HG03521 (cell line): ENCODE measurements around the gene CHST10.
"Not testable (repeated sequence)": the region's sequence is repeated elsewhere in the genome, so short reads cannot be mapped to it uniquely, and the experiment has no call there.

Experiments used
- ATAC-seq: cut with Tn5 transposase; IDR thresholded peaks from one replicate; pipeline ENCODE4 v1.9.1; 2021; ENCODE audit warnings: mild to moderate bottlenecking, moderate library complexity; ENCODE audit not compliant: unreplicated experiment

CHST10 gene

GRCh38 chr2:100395532-100396350 lies 21.7 kb downstream of the CHST10 start:
- no peak for ATAC-seq

GRCh38 chr2:100394111-100394641 lies 23.3 kb downstream of the CHST10 start:
- peak; percentile 36 for ATAC-seq

DNA sequence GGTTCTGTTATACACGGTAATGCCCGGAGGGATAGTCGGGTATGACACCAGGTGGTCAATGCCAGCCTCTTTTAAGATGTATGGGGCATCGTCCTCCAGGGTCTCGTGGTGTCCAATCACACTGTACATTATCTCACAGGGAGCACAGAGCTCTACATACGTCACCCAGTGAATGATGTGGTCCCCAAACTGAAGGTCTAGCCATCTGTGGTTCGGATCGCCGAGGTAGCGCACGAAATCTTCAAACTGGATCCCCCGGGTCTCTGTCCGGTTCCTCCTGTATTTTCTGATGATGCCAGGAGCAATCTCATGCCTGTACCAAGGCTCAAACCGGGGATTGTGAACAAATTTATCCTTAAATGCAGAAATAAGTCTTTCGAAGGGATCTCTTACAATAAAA lies 24.1 kb downstream of the CHST10 start:
- no peak for ATAC-seq

GRCh38 chr2:100392715-100393114 lies 24.8 kb downstream of the CHST10 start:
- no peak for ATAC-seq

GRCh38 chr2:100391735-100392515 lies 25.5 kb downstream of the CHST10 start:
- no peak for ATAC-seq

GRCh38 chr2:100390001-100390940 lies 27.2 kb downstream of the CHST10 start:
- no peak for ATAC-seq

- no peak for ATAC-seq
These were observed 28.8 kb downstream of the CHST10 start for GRCh38 chr2:100388703-100389102.

DNA sequence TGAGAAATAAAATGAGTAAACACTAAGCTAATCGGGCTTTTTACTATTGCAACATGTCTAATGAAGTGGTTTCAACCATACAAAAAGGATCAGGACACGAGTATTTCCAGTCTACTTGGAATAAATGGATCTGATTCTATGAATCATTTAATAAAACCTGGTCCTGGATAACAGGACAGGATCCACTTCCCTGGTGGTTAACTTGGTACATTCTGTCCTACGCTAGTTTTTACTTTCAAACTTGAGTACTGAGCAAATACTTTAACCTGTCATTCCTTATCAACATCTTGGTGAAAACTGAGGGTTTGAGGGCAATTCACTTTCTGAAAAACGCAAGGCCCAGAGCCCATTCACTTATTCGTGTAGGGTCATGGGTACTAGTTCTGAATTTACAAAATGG lies 33.5 kb downstream of the CHST10 start:
- no peak for ATAC-seq

DNA sequence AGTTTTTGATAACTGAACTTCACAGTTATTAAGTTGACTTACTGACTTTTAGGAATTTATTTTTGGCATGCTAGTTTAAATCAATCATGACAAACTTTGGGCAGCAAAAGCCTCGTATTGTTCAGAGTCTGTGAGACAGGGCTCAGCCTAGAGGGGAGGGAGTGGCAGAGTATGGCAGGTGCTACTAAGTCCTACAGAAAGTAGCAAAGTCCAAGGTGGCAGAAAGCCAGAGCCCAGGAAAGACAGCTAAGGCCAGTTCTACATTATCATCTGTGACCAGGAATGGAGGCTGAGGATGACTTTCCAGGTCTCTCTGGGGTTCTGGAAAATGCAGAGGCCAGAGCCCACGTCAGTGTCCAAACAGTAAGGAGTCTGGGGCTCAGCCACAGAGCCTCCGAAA lies 34.2 kb downstream of the CHST10 start:
- no peak for ATAC-seq

DNA sequence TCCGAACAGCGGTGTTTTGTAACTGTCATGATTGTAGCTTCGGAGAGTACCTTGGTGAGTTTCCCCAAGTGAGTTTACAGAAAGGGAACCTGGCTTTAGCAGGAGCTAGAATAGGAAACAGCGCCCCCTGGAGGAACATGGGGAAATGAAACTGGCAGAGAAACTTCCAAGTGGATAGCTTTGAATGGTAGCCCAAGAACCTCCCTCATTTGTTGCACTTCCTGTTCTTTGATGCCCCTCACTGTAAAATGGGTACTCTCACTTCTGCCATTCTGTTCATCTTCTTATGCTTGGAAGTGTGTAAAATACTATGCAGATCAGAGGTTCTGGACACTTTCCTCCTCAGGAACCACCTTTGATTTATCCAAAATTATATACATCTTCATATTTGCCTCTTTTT lies 36.2 kb downstream of the CHST10 start:
- no peak for ATAC-seq

DNA sequence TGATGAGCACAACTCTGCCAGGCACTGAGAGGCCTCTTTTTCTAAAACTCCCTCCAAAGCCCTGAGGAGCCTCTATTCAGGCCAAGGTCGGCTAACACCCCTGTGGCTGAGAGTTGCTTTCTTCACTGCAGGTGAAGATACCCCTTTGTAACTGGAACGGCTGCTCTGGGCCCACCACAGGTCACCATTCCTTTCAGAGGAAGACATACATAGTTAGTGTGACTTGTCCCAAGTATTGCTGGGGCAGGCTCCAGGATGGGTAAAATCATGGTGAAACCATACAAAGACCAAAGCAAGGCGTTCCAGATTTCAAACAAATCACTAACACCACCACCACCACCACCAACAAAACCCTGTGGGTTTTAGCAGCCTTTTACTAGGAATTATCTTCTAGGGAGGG lies 36.8 kb downstream of the CHST10 start:
- no peak for ATAC-seq

GRCh38 chr2:100376836-100377235 lies 40.6 kb downstream of the CHST10 start:
- ATAC-seq = no peak

GRCh38 chr2:100367163-100367562 lies 50.3 kb downstream of the CHST10 start:
- no peak for ATAC-seq

DNA sequence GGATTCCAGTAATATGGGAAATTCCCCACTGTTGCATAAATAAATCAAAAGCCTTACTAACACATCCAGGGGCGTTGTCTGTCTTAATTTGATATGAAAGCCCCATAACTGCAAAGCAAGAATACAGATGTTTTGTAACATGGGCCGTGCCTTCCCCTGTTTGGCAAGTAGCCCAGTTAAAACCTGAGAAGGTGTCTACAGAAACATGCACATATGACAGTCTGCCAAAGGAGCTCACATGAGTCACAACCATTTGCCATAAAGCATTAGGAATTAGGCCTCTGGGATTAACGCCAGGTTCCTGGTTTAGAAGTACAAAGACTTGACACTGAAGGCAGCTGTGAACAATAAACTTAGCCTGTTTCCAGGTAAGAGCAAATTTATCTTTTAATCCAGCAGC lies 52.0 kb downstream of the CHST10 start:
- no peak for ATAC-seq

DNA sequence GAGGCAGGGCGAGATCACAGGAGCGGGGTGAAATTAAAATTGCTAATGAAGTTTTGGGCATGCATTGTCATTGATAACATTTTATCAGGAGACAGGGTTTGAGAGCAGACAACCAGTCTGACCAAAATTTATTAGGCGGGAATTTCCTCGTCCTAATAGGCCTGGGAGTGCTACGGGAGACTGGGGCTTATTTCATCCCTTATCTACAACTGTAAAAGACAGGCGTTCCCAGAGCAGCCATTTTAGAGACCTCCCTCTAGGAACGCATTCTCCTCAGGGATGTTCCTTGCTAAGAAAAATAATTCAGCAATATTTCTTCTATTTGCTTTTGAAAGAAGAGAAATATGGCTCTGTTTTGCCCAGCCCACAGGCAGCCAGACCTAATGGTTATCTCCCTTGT lies 55.2 kb downstream of the CHST10 start:
- ATAC-seq = not testable (repeated sequence)

DNA sequence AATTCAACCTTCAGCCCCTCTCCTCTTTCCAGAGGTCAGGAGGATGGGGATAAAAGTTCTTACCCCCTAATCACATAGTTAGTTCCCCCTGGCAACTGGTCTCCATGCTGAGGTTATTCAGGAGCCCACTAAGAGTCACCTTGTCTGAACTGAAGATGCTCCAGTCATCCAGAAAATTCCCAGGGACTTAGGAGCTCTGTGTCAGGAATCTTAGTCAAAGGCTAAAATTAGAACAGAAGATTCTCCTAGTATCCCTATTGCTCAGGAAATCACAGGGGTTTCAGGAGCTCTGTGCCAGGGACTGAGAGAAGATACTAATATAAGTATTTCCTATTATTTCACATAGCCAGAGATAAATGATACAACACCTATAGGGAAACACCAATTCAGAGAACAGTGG lies 57.9 kb downstream of the CHST10 start:
- no peak for ATAC-seq

DNA sequence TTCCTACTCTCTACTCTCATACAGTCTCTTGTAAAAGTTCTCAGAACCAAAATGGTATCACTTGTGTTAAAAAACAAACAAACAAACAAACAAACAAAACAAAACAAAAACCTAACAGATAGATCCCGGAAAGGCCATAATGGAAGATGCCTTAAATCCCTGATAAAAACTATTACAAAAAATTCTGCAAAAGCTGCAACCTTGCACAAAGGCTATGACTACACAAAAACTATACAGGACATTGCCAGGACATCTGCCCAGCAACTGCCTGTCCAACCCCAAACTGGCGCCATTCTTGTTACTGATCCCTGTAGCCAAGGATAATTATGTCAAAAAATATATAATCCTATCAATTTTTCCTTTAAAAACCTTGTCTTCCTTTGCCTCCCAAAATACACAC lies 58.9 kb downstream of the CHST10 start:
- ATAC-seq = no peak

- ATAC-seq = no peak
These were observed 64.9 kb downstream of the CHST10 start for GRCh38 chr2:100352521-100352920.

- ATAC-seq = no peak
These were observed 66.7 kb downstream of the CHST10 start for GRCh38 chr2:100350661-100351185.

- not testable (repeated sequence) for ATAC-seq
These were observed 72.3 kb downstream of the CHST10 start for GRCh38 chr2:100345144-100345543.

DNA sequence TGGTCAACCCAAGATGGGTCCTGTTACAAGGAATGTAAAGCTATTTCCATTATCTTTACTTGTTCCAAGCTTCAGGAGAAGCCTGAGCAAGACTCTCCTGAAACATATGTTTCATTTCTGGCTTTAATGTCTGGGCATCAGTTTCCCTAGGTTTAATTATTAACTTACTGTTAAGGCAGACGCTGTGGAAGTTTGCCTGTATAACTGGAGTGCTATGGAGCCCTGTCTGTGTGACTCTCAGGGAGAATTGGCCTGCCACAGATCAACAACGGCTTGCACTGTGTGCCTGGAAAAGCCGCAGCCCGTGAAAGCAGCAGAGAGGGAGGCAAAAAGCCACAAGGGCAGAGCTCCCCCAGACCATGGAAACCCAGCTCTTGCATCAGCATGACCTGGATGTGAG lies 73.0 kb downstream of the CHST10 start:
- no peak for ATAC-seq
